MG63 (cell line): ENCODE data around the gene SSX5. TPM values are rescaled to one million over a fixed set of nuclear protein-coding genes. Genes with fewer than 3 reads are reported as not detected.

Source experiments
- total RNA-seq: library from RNA; depleted of rRNA; stranded (reverse); fragments of >200 nt; shearing (Covaris generic); gene quantifications from 2 replicates; pipeline ENCODE4 v1.2.3, GENCODE V29; 2014; ENCODE audit warnings: low replicate concordance; rRNA removed

Gene SSX5
- total RNA-seq, 1 experiment from 2014 or later = not detected

Other genes with a start within 250 kb of the SSX5 start
- 1.7 and 3.7 TPM in 2 replicates for gene ZNF182, start 192.8 kb downstream of the SSX5 start, total RNA-seq
- gene SPACA5, start 189.8 kb downstream of the SSX5 start, total RNA-seq = not detected in 2 replicates
- not detected in 2 replicates for gene ZNF630, start 125.2 kb downstream of the SSX5 start, total RNA-seq
- not detected in 2 replicates for gene SPACA5B, start 66.2 kb downstream of the SSX5 start, total RNA-seq
- not detected in 2 replicates for gene SSX1, start 58.6 kb upstream of the SSX5 start, total RNA-seq
- gene SSX3, start 159.9 kb upstream of the SSX5 start, total RNA-seq = not detected in 2 replicates
- not detected in 2 replicates for gene SSX4, start 186.7 kb upstream of the SSX5 start, total RNA-seq
- gene SSX4B, start 215.2 kb upstream of the SSX5 start, total RNA-seq = not detected in 2 replicates